Epithelial cell of prostate (primary cell): Measurements from ENCODE around the gene NMRK2.
"Not testable (repeated sequence)": the region's sequence is repeated elsewhere in the genome, so short reads cannot be mapped to it uniquely, and the experiment has no call there.

Experiments used
- DNase-seq: peaks from one replicate; pipeline ENCODE4 v3.0.0-alpha.2; 2011; ENCODE audit warnings: low read depth, low spot score
- H3K27ac ChIP-seq: fragments of 450-650 bp; 2 replicates; pipeline ENCODE4 v1.5.1; 2017; ENCODE audit warnings: mild to moderate bottlenecking

Gene NMRK2

DNA sequence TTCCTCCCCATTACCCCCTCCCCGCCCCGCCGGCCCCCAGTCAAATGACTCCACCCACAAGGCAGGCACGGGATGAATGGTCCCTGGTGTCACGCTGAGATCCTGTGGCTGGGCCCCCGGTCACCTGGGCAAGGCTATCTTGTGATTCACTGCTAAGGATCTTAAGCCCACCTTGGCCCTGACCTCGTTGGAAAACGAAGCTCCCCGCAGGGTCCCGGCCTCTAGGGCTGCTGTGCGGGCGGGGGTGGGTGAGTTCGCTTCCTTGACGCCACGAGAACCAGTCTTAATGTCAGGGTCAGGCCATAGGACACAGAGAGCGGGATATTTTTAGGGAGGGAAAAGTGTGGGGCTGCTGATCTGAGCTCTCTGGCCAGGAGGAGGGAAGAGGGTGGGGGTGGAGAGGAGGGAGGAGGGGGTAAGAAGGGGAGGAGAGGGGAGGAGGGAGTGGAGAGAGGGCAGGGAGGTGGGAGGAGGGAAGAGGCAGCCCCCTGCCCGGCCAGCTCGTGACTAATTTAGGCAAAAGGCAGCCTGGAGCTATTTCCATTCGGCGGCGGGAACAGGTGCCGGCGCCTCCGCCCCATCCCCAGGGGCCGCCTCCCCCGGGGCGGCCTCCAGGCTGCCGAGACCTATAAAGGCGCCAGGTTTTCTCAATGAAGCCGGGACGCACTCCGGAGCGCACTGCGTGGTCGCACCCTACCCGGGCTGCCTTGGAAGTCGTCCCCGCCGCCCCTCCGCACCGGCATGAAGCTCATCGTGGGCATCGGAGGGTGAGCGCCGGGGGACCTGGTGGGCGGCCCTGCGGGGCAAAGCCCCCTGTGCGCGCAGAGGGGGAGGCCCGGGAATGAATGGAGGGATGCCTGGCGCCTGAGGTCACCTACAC, at the start of gene NMRK2:
Gene NMRK2 (plus strand): TSS at position 139 of the 880 bp plus-strand sequence. CDS start 603 bp downstream, at position 742.
- no peak within 1 kb of the TSS for H3K27ac ChIP-seq
- no peak for DNase-seq

GRCh38 chr19:3890591-3890990, 42.3 kb upstream of the NMRK2 start:
- H3K27ac ChIP-seq = no peak overlapping the region
- no peak for DNase-seq

- no peak for DNase-seq
These were observed 39.2 kb upstream of the NMRK2 start for GRCh38 chr19:3893509-3894179.

DNA sequence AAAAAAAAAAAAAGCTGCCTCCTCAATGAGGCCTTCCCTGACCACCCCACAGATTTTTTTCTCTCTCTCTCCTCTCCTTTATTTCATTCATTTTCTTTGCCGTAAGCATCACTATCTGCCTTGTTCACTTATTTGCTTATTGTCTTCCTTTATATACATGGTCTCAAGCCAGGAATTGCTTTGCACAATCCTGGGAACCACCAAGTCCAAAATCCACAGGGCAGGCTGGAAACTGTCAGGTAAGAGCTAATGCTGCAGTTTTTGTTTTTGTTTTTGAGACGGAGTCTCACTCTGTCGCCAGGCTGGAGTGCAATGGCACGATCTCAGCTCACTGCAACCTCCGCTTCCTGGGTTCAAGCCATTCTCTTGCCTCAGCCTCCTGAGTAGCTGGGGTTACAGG, 37.9 kb upstream of the NMRK2 start:
- DNase-seq, H3K27ac ChIP-seq: not testable (repeated sequence)

More at GRCh38 chr19:3893509-3894179, 39.2 kb upstream of the NMRK2 start:
- H3K27ac ChIP-seq = no peak overlapping the region

DNA sequence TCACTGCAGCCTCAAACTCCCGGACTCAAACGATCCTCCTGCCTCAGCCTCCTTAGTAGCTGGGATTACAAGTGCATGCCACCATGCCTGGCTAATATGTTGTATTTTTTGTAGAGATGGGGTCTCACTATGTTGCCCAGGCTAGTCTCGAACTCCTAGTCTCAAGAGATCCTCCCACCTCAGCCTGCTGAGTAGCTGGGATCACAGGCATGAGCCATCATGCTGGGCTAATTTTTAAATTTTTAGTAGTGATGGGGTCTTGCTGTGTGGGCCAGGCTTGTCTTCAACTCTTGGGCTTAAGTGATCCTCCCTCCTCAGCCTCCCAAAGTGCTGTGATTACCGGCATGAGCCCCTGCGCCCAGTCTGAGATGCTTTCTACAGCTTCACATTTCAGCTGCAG, 37.1 kb upstream of the NMRK2 start:
- no peak for DNase-seq
- H3K27ac ChIP-seq = no peak overlapping the region

DNA sequence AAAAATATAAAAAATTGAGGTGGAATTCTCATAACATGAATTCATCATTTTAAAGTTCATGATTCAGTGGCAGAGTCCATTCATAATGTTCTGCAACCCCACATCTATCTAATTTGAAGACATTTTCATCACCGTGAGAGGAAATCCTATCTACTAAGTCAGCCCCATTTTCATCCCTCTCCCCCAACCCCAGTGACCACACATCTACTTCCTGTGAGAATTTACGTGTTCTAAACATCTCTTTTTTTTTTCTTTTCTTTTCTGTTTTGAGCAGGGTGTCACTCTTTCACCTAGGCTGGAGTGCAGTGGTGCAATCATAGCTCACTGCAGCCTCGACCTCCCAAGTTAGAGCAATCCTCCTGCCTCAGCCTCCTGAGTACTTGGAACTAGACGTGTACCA, 34.9 kb upstream of the NMRK2 start:
- no peak for DNase-seq

DNA sequence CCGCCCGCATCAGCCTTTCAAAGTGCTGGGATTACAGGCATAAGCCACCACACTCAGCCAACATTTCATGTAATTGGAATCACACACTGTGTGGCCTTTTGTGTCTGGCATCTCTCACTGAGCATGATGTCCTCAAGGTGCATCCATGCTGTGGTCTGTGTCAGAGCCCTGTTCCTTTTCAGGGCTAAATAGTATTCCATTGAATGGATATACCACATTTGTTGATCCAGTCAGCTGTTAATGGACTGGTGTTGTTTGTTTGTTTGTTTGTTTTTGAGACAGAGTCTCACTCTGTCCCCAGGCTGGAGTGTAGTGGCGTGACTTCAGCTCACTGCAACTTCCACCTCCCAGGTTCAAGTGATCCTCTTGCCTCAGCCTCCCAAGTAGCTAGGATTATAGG, 34.4 kb upstream of the NMRK2 start:
- no peak overlapping the region for H3K27ac ChIP-seq

More for the DNA sequence above, 34.9 kb upstream of the NMRK2 start:
- no peak overlapping the region for H3K27ac ChIP-seq

DNA sequence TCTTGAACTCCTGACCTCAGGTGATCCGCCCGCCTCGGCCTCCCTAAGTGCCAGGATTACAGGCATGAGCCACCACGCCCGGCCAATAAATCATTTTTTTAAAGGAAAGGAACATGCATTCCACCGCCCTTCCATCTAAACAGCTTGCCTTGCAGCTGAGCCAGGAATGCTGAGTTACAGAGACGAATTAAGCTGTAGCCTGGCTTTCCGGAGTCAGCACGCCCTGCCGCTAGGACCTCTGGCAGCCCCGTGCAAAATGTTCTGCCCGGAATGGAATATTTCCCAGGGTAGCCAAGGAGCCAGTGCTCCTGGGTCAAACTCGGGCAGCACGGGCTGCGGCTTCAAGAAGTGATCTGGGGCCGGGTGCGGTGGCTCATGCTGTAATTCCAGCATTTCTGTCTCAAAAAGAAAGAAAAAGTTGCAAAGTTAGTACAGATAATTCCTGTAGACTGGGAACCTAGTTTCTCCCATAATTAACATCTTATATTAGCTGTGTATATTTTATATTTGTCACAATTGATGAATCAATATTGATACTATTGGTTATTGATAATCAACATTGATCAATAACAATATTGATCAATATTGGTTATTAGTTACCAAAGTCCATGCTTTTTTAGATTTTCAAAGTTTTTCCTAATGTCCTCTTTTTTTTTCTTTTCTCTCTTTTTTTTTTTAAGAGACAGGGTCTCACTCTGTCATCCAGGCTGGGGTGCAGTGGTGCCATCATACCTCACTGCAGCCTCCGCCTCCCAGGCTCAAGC, 33.2 kb upstream of the NMRK2 start:
- H3K27ac ChIP-seq = no peak overlapping the region
- DNase-seq = no peak

More for the DNA sequence above, 34.4 kb upstream of the NMRK2 start:
- DNase-seq = no peak

GRCh38 chr19:3902317-3902973, 30.4 kb upstream of the NMRK2 start:
- DNase-seq = no peak
- no peak overlapping the region for H3K27ac ChIP-seq

DNA sequence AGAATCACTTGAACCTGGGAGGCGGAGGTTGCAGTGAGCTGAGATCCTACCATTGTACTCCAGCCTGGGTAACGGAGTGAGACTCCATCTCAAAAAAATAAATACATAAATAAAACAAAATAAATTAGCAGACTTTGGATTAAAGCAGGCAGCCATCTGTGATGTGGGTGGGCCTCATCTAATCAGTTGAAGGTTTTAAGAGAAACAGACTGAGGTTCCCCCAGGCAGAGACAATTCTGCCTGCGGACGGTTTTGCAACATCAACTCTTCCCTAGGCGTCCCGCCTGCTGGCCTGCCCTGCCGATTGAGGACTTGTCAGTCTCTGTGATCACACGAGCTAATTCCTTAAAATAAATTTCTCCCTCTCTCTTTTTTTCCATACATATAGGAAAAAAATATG, 28.6 kb upstream of the NMRK2 start:
- no peak for DNase-seq
- H3K27ac ChIP-seq = no peak overlapping the region

DNA sequence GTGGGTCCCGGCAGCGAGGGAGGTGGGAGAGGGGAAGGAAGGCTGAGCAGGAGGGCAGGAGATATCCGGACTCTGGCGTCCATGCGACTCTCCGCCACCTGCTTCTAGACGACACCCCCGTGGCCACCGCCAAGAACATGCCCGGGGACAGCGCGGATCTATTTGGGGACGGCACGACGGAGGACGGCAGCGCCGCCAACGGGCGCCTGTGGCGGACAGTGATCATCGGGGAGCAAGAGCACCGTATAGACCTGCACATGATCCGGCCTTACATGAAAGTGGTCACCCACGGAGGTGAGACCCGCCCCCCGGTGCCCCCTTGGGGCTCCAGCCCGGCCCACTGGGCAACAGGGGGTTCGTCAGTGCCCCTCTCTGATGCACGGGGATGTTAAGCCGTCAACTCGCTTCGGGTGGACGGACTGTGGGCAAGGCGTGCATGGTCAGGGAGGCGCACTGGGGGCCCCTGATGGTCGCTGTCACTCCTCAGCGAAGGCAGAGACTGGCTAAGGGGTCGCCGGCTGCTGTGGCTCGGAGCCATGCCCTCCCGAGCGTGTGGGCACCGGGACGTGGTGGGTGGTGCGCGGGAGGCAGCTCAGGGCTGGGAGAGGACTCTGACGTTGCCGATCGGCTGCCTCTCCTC, 25.1 kb upstream of the NMRK2 start:
- no peak for DNase-seq
- H3K27ac ChIP-seq = no peak overlapping the region

- no peak for DNase-seq
- H3K27ac ChIP-seq = no peak overlapping the region
These were observed 24.4 kb upstream of the NMRK2 start for GRCh38 chr19:3908266-3909054.

DNA sequence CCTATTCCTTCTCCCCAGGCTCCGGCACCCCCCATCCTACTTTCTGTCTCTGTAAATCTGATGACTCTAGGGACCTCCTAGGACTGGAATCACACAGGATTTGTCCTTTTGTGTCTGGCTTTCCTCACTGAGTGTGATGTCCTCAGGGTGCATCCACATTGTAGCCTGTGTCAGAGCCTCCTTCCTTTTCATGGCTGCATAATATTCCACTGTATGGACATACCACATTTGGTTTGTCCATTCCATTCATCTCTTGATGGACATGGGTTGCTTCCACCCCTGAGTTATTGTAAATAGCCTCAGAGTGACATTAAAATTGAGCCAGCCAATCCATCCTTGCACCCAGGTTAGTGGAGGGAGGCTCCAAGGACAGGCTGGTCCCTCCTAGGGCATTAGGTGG, 22.8 kb upstream of the NMRK2 start:
- no peak for DNase-seq

GRCh38 chr19:3914199-3914598, 18.7 kb upstream of the NMRK2 start:
- DNase-seq = no peak
- no peak overlapping the region for H3K27ac ChIP-seq

More for the DNA sequence above, 22.8 kb upstream of the NMRK2 start:
- H3K27ac ChIP-seq = no peak overlapping the region

GRCh38 chr19:3916033-3916432, 16.8 kb upstream of the NMRK2 start:
- no peak for DNase-seq
- no peak overlapping the region for H3K27ac ChIP-seq

- no peak for DNase-seq
- no peak overlapping the region for H3K27ac ChIP-seq
These were observed 13.1 kb upstream of the NMRK2 start for GRCh38 chr19:3919793-3920192.

DNA sequence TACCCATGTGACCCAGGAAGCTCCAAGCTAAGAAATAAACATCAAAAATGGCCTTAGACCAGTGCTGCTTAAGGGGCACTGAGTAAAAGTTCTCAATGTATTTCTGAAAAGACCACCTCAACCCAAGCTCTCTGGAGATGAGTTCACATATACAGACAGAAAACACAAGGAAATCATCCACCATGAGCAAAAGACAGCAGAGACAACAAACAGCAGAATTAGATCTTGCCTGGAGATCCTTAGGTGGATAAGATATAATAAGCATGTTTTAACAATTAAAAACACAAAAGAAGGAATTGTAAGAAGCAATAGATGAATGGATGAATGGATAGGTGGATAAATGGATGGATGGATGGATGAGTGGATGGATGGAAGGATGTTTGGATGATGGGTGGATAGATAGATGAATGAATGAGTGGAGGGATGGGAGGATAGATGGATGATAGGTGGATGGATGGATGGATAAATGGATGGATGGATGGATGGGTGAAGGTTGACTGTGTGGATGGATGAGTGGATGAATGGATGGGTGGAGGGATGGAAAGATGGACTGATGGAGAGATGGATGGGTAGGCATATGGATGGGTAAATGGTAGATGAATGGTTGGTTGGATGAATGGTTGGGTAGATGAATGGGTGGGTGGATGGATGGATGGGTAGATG, 9.6 kb upstream of the NMRK2 start:
- no peak overlapping the region for H3K27ac ChIP-seq
- no peak for DNase-seq

DNA sequence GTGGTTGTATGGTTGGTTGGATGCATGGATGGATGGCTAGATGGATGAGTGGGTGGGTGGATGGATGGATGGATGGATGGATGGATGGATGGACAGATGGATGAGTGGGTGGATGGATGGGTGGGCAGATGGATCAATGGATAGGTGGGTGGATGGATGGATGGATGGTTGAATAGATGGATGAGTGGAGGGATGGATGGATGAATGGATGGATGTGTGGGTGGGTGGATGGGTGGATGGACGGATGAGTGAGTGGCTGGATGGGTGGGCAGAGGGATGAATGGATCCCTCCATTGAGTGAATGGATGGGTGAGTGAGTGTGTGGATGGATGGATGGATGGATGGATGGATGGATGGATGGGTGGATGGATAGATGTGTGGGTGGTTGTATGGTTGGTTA, 9.0 kb upstream of the NMRK2 start:
- DNase-seq = no peak
- no peak overlapping the region for H3K27ac ChIP-seq
